Measurements from ENCODE around the gene NAP1L5.

GRCh38 chr4:88742561-88742960 lies 44.9 kb upstream of the NAP1L5 start:
- TF ChIP-seq CTCF (IDR thresholded peaks at IDR 0.05; ENCODE audit: low read depth, low read length, missing input control) = no peak
- TF ChIP-seq GABPA (IDR thresholded peaks at IDR 0.05 in 1 of 2, conservative IDR thresholded peaks at IDR 0.05 in 1 of 2) = no peak
- TF ChIP-seq RAD21 (IDR thresholded peaks at IDR 0.05) = no peak
- TF ChIP-seq REST (IDR thresholded peaks at IDR 0.05) = no peak
- no peak for TF ChIP-seq FOXA1 (IDR thresholded peaks at IDR 0.05)
- no peak for TF ChIP-seq TAF1 (conservative IDR thresholded peaks at IDR 0.05)
- no peak for TF ChIP-seq SP1 (IDR thresholded peaks at IDR 0.05)
- no peak for TF ChIP-seq EGR1 (IDR thresholded peaks at IDR 0.05; ENCODE audit: low read depth in 2 of 2)
- no peak for TF ChIP-seq JUND (IDR thresholded peaks at IDR 0.05)
- TF ChIP-seq YY1 (IDR thresholded peaks at IDR 0.05) = no peak
- no peak for TF ChIP-seq MAX (IDR thresholded peaks at IDR 0.05)
- TF ChIP-seq NR2F2 (IDR thresholded peaks at IDR 0.05) = no peak
- no peak for TF ChIP-seq ZBTB33 (IDR thresholded peaks at IDR 0.05)
- TF ChIP-seq ATF3 (IDR thresholded peaks at IDR 0.05) = no peak
